BLaER1 (cell line): ENCODE results near the gene DISC1.
"Not testable (repeated sequence)": the region's sequence is repeated elsewhere in the genome, so short reads cannot be mapped to it uniquely, and the experiment has no call there.

Experiments
- H3K27ac ChIP-seq: shearing (Covaris generic); formaldehyde crosslinking; 2 replicates; pipeline ENCODE4 v1.8.1; 2022
- H3K27me3 ChIP-seq: shearing (Covaris generic); formaldehyde crosslinking; 2 replicates; pipeline ENCODE4 v1.8.1; 2022
- H3K36me3 ChIP-seq: shearing (Covaris generic); formaldehyde crosslinking; 2 replicates; pipeline ENCODE4 v1.8.1; 2022
- H3K4me1 ChIP-seq: shearing (Covaris generic); formaldehyde crosslinking; 2 replicates; pipeline ENCODE4 v1.8.1; 2022
- H3K4me2 ChIP-seq: shearing (Covaris generic); formaldehyde crosslinking; 2 replicates; pipeline ENCODE4 v1.8.1; 2022
- H3K4me3 ChIP-seq: shearing (Covaris generic); formaldehyde crosslinking; 2 replicates; pipeline ENCODE4 v1.8.1; 2022
- H3K9ac ChIP-seq: shearing (Covaris generic); formaldehyde crosslinking; 2 replicates; pipeline ENCODE4 v1.8.1; 2022
- H3K9me3 ChIP-seq: shearing (Covaris generic); formaldehyde crosslinking; 2 replicates; pipeline ENCODE4 v1.8.1; 2022
- H4K20me1 ChIP-seq: shearing (Covaris generic); formaldehyde crosslinking; 2 replicates; pipeline ENCODE4 v1.8.1; 2022
- Cebpa-rat ChIP-seq: shearing (Covaris generic); IDR thresholded peaks from 2 replicates; pipeline ENCODE4 v1.8.1; 2022

The DISC1 gene

GRCh38 chr1:231958448-231958847, 331.9 kb downstream of the DISC1 start:
- Histone ChIP-seq H3K9me3 (no peaks in the 10 kb centered on the region), H3K4me1 (no peaks in the 10 kb centered on the region), H4K20me1 (no peaks in the 10 kb centered on the region), H3K4me3 (no peak overlapping the region), H3K4me2 (no peak overlapping the region), H3K9ac (no peak overlapping the region), H3K27ac (no peak overlapping the region), H3K27me3 (no peaks in the 10 kb centered on the region), H3K36me3 (no peaks in the 10 kb centered on the region; the same call in 1 of the 2 replicates)
- TF ChIP-seq Cebpa-rat, result no peak

DNA sequence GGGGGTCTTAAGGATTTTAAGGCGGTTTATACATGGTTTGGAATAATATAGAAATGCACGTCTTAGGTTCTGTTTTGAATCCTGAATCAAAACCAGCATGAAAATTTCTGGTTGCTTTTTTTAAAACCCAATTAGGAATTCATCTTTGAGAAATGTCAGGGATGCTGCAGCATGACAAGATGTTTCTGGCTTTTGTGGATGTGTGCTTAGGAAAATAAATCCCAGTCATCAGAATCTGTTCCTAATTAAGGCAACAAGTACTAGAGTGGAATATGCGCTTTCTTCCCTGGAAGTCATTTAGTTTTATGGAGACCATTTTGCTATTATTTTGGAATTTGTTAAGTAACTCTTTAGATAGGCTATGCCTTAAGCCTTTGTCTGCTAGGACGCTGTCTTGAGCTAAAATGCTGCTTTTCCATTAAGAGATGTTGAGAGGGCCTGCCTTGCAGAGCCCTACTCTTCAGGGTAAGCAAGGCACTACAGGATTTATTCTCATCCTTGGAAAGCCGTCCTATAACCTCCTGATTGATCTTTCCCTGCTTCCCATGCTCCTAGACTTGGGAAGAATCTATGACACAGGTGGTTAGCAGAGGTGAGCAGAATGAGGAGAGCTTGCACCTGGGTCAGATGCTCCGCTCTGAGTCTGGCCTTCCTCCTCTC, 332.8 kb downstream of the DISC1 start:
- no peak overlapping the region for H3K4me2 ChIP-seq

GRCh38 chr1:231961801-231962200, 335.2 kb downstream of the DISC1 start:
- not testable (repeated sequence) for H4K20me1 ChIP-seq, H3K4me3 ChIP-seq, H3K9me3 ChIP-seq, H3K27ac ChIP-seq, H3K4me1 ChIP-seq, H3K4me2 ChIP-seq, H3K27me3 ChIP-seq, H3K9ac ChIP-seq, H3K36me3 ChIP-seq

More for the DNA sequence above, 332.8 kb downstream of the DISC1 start:
- no peaks in the 10 kb centered on the region for H4K20me1 ChIP-seq
- H3K27ac ChIP-seq, result no peak overlapping the region
- H3K27me3 ChIP-seq, result no peaks in the 10 kb centered on the region
- no peak overlapping the region for H3K9ac ChIP-seq
- no peaks in the 10 kb centered on the region for H3K4me1 ChIP-seq
- no peak overlapping the region for H3K4me3 ChIP-seq
- no peak for TF ChIP-seq Cebpa-rat
- no peaks in the 10 kb centered on the region; the same call in 1 of the 2 replicates for H3K36me3 ChIP-seq
- H3K9me3 ChIP-seq, result no peaks in the 10 kb centered on the region

- Histone ChIP-seq H3K9ac (no peak overlapping the region), H3K4me2 (no peak overlapping the region), H3K4me1 (no peaks in the 10 kb centered on the region), H3K36me3 (no peaks in the 10 kb centered on the region; the same call in 1 of the 2 replicates), H3K27ac (no peak overlapping the region), H4K20me1 (no peaks in the 10 kb centered on the region), H3K4me3 (no peak overlapping the region), H3K9me3 (no peaks in the 10 kb centered on the region), H3K27me3 (no peaks in the 10 kb centered on the region)
- no peak for TF ChIP-seq Cebpa-rat
Measured at GRCh38 chr1:231962636-231963035, 336.0 kb downstream of the DISC1 start.

DNA sequence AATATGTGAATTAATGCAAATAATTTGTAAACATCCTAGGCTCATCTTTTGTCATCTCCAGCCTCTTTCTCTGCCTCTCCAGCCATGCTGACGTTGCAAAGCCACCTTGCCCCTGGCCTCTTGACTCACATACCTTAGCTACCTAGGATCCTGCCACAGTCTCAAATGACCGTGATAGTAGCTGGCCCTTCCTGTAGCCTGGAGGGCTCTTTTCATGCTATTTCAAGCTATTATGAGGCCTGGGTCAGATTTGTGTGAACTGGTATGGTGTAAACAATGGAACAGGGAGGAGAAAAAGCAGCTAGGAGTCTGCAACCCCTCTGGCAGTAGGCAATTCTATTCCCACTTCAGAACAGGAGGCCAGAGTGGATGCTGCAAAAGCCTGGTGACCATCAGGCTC, 337.7 kb downstream of the DISC1 start:
- H3K4me2 ChIP-seq, result no peak overlapping the region
- H3K4me1 ChIP-seq, result no peaks in the 10 kb centered on the region
- TF ChIP-seq Cebpa-rat, result no peak
- H3K4me3 ChIP-seq, result no peak overlapping the region
- no peaks in the 10 kb centered on the region for H4K20me1 ChIP-seq
- H3K27me3 ChIP-seq, result no peaks in the 10 kb centered on the region
- H3K9ac ChIP-seq, result no peak overlapping the region
- H3K36me3 ChIP-seq, result no peaks in the 10 kb centered on the region; the same call in 1 of the 2 replicates
- H3K9me3 ChIP-seq, result no peaks in the 10 kb centered on the region; the same call in 1 of the 2 replicates
- H3K27ac ChIP-seq, result no peak overlapping the region

DNA sequence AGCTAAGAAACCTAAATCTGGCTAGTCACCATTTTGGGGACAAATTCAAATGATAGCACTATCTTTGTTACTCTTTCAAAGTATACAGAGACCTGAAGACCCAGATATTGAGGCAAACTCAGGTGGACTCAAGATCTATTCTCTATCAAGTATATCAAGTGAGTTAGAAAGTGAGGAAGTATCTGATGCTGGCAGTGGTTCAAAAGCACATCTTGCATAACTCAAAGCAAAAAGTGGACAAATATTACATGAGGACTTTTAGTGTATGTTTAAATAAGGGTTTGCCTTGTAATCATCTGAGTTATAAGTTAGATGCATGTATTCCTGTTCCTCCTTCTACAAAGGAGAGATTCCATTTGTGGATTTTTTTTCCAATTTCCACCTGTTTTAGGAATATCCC, 338.4 kb downstream of the DISC1 start:
- H3K4me2 ChIP-seq, result no peak overlapping the region
- no peaks in the 10 kb centered on the region for H3K27me3 ChIP-seq
- H3K4me1 ChIP-seq, result no peaks in the 10 kb centered on the region
- H4K20me1 ChIP-seq, result no peaks in the 10 kb centered on the region
- no peak for TF ChIP-seq Cebpa-rat
- H3K9me3 ChIP-seq, result no peaks in the 10 kb centered on the region; the same call in 1 of the 2 replicates
- no peak overlapping the region for H3K9ac ChIP-seq
- no peaks in the 10 kb centered on the region for H3K36me3 ChIP-seq
- no peak overlapping the region for H3K4me3 ChIP-seq
- no peak overlapping the region for H3K27ac ChIP-seq

DNA sequence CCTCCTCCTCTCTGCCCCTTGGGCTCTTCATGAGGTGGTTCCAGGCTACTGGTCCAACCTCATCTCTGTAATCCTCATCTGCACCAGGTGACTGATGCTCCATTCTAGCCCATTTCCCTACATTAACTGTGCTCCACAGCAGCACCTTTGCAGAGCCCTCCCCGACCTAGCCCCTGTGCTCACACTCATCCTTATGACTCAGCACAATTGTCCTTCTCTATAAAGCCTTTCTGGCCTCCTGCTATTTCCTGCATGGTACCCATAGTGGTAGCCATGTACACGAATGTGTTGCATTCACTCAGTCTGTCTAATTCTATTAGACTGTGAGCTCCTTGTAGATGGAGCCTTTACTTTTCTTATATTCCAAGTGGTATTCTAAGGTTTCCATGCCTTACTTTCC, 339.0 kb downstream of the DISC1 start:
- no peaks in the 10 kb centered on the region for H3K4me1 ChIP-seq
- no peak for TF ChIP-seq Cebpa-rat
- no peak overlapping the region for H3K4me2 ChIP-seq
- no peaks in the 10 kb centered on the region; the same call in 1 of the 2 replicates for H3K9me3 ChIP-seq
- H4K20me1 ChIP-seq, result no peaks in the 10 kb centered on the region
- no peak overlapping the region for H3K27ac ChIP-seq
- H3K9ac ChIP-seq, result no peak overlapping the region
- H3K36me3 ChIP-seq, result no peaks in the 10 kb centered on the region
- no peaks in the 10 kb centered on the region for H3K27me3 ChIP-seq
- H3K4me3 ChIP-seq, result no peak overlapping the region

- Histone ChIP-seq H3K4me2 (no peak overlapping the region), H3K9me3 (no peaks in the 10 kb centered on the region; the same call in 1 of the 2 replicates), H3K27ac (no peak overlapping the region), H3K36me3 (no peaks in the 10 kb centered on the region), H3K9ac (no peak overlapping the region), H3K4me1 (no peaks in the 10 kb centered on the region), H4K20me1 (no peaks in the 10 kb centered on the region), H3K4me3 (no peak overlapping the region), H3K27me3 (no peaks in the 10 kb centered on the region)
- TF ChIP-seq Cebpa-rat, result no peak
Measured at GRCh38 chr1:231966983-231967382, 340.4 kb downstream of the DISC1 start.

DNA sequence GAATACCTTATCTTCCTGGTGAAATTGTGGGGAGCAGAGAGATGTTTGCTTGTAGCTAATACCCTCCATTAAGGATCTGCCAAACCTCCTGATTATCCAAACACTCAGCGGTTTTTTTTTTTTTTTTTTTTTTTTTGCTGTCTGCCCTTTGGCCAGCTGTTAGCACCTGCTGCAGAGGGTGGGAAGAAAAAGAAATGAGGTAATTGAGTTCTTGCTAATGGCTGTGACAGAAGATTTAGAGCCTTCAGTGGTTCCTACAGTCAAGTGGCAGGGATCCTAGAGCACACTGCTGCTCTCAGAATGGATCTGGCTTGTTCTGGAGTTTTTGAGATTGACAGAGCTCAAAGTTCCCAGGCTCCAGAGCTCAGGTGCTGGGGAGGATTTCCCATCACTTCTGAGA, 342.5 kb downstream of the DISC1 start:
- Histone ChIP-seq H3K9ac (no peak overlapping the region), H3K4me1 (no peaks in the 10 kb centered on the region), H3K9me3 (no peaks in the 10 kb centered on the region; the same call in 1 of the 2 replicates), H3K4me2 (no peak overlapping the region), H3K4me3 (no peak overlapping the region), H3K27me3 (no peaks in the 10 kb centered on the region), H3K36me3 (no peaks in the 10 kb centered on the region), H3K27ac (no peak overlapping the region), H4K20me1 (no peaks in the 10 kb centered on the region)
- TF ChIP-seq Cebpa-rat, result no peak

DNA sequence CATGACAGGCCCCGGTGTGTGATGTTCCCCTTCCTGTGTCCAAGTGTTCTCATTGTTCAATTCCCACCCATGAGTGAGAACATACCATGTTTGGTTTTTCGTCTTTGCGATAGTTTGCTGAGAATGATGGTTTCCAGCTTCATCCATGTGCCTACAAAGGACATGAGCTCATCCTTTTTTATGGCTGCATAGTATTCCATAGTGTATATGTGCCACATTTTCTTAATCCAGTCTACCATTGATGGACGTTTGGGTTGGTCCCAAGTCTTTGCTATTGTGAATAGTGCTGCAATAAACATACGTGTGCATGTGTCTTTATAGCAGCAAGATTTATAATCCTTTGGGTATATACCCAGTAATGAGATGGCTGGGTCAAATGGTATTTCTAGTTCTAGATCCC, 343.2 kb downstream of the DISC1 start:
- H3K36me3 ChIP-seq, H3K9me3 ChIP-seq, H3K4me3 ChIP-seq, H3K4me2 ChIP-seq, H3K27ac ChIP-seq, H3K9ac ChIP-seq, H3K4me1 ChIP-seq, H3K27me3 ChIP-seq, H4K20me1 ChIP-seq: not testable (repeated sequence)

DNA sequence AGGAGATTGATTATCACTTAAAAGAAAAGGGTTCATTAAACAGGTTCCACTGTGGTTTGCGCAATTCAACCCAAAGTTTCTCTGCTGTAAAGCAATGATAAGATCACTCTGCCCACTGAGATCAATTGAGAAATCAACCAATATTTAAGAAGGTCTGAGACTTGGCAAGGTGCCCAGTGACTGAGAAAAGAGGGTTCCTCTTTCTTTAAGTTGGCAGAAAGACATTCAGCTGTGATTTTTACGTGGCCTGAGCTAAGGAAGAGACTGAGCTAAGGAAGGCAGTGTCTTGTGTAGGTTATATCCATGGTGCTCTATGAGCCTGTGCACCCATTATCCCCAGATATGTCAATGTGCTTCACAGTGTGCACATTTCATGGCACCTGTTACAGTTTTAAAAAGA, 344.1 kb downstream of the DISC1 start:
- Histone ChIP-seq H3K36me3 (no peaks in the 10 kb centered on the region), H3K27me3 (no peaks in the 10 kb centered on the region), H3K27ac (no peak overlapping the region), H3K9me3 (no peaks in the 10 kb centered on the region; the same call in 1 of the 2 replicates), H3K4me3 (no peak overlapping the region), H3K9ac (no peak overlapping the region), H4K20me1 (no peaks in the 10 kb centered on the region), H3K4me1 (no peaks in the 10 kb centered on the region), H3K4me2 (no peak overlapping the region)
- TF ChIP-seq Cebpa-rat, result no peak
